HepG2 (cell line): ENCODE results near the gene KIAA1614. TPM values are rescaled to one million over a fixed set of nuclear protein-coding genes. Genes with fewer than 3 reads are reported as not detected.

ENCODE experiments used
- AHR ChIP-seq: IDR thresholded peaks from 2 replicates; pipeline ENCODE4 v1.6.1; 2018; ENCODE audit warnings: missing genetic modification reagents, missing compliant biosample characterization
- BORCS8-MEF2B ChIP-seq: sonication (generic); formaldehyde crosslinking; IDR thresholded peaks from 2 replicates; pipeline ENCODE4 v1.8.0; 2022; ENCODE audit warnings: mild to moderate bottlenecking, missing genetic modification reagents
- GMEB1 ChIP-seq: sonication (generic); formaldehyde crosslinking; IDR thresholded peaks from 2 replicates; pipeline ENCODE4 v1.5.1; 2020; ENCODE audit warnings: missing genetic modification reagents, mild to moderate bottlenecking, borderline replicate concordance
- HOXA9 ChIP-seq: sonication (generic); formaldehyde crosslinking; IDR thresholded peaks from 2 replicates; pipeline ENCODE4 v1.8.1; 2022; ENCODE audit warnings: missing genetic modification reagents, mild to moderate bottlenecking, moderate library complexity, borderline replicate concordance
- JDP2 ChIP-seq: sonication (generic); formaldehyde crosslinking; IDR thresholded peaks from 2 replicates; pipeline ENCODE4 v1.8.1; 2022; ENCODE audit warnings: missing genetic modification reagents, borderline replicate concordance
- MLLT10 ChIP-seq: sonication (generic); formaldehyde crosslinking; IDR thresholded peaks from 2 replicates; pipeline ENCODE4 v1.4.0; 2020; ENCODE audit warnings: missing genetic modification reagents
- NONO ChIP-seq, 2 experiments: fragments of 450-650 bp in 1 of 2; sonication (generic) in 1 of 2; formaldehyde crosslinking in 1 of 2; IDR thresholded peaks in 1 of 2; conservative IDR thresholded peaks in 1 of 2; 2 replicates each; pipeline versions ENCODE4 v1.6.1 to v1.8.0; 2017 to 2022; ENCODE audit warnings: mild to moderate bottlenecking in 1 of 2, missing genetic modification reagents in 1 of 2, moderate library complexity in 1 of 2
- SOX13 ChIP-seq, 3 experiments: fragments of 450-650 bp in 1 of 3; sonication (generic) in 1 of 3; formaldehyde crosslinking in 1 of 3; IDR thresholded peaks in 2 of 3; conservative IDR thresholded peaks in 1 of 3; 2 replicates each; pipeline versions ENCODE4 v1.5.0 to v1.6.1; 2016 to 2020; ENCODE audit warnings: antibody characterized with exemption in 1 of 3, mild to moderate bottlenecking in 1 of 3, missing compliant biosample characterization in 1 of 3, missing genetic modification reagents in 1 of 3, moderate library complexity in 1 of 3
- SP4 ChIP-seq: sonication (generic); formaldehyde crosslinking; IDR thresholded peaks from 2 replicates; pipeline ENCODE4 v1.8.1; 2023; ENCODE audit warnings: mild to moderate bottlenecking, missing genetic modification reagents
- ZC3H13 ChIP-seq: sonication (generic); formaldehyde crosslinking; IDR thresholded peaks from 2 replicates; pipeline ENCODE4 v1.8.1; 2023; ENCODE audit warnings: mild to moderate bottlenecking, missing genetic modification reagents, moderate library complexity
- ZNF292 ChIP-seq: sonication (generic); formaldehyde crosslinking; IDR thresholded peaks from 2 replicates; pipeline ENCODE4 v1.8.1; 2022; ENCODE audit warnings: mild to moderate bottlenecking, low read depth, missing genetic modification reagents, borderline replicate concordance
- ZNF350 ChIP-seq: sonication (generic); formaldehyde crosslinking; IDR thresholded peaks from 2 replicates; pipeline ENCODE4 v1.4.0; 2020; ENCODE audit warnings: mild to moderate bottlenecking, low read depth, missing genetic modification reagents, borderline replicate concordance
- ZNF605 ChIP-seq: sonication (generic); formaldehyde crosslinking; IDR thresholded peaks from 2 replicates; pipeline ENCODE4 v1.8.0; 2022; ENCODE audit warnings: mild to moderate bottlenecking, missing genetic modification reagents
- polyA plus RNA-seq, 8 experiments: library from polyadenylated mRNA; depleted of rRNA in 3 of 8; stranded (reverse) in 7 of 8; unstranded in 1 of 8; fragments of >200 nt; fragmentation: Illumina TruSeq in 4 of 8; extraction: Trizol in 4 of 8; gene quantifications; 2 replicates each; pipeline versions ENCODE4 v1.2.1 to v1.2.3, GENCODE V29; 2011 to 2016; ENCODE audit warnings: low read depth in 4 of 8, missing spikeins in 1 of 8, mixed read lengths in 1 of 8; ENCODE audit not compliant: insufficient read depth in 1 of 8
- total RNA-seq, 5 experiments: library from RNA; depleted of rRNA; stranded (reverse); fragments of >200 nt; fragmentation: Illumina TruSeq; extraction: Trizol; gene quantifications; 2 replicates each; pipeline ENCODE4 v1.2.3, GENCODE V29; 2016; ENCODE audit warnings: low read depth in 1 of 5
- TF ChIP-seq, protein P1 (sequence below): sonication (generic); formaldehyde crosslinking; IDR thresholded peaks from 2 replicates; pipeline ENCODE4 v1.5.1; 2020; ENCODE audit warnings: mild to moderate bottlenecking, missing genetic modification reagents, borderline replicate concordance
- TF ChIP-seq, protein P2 (sequence below): IDR thresholded peaks from 2 replicates; pipeline ENCODE4 v1.6.1; 2016
- TF ChIP-seq, protein P3 (sequence below): sonication (generic); formaldehyde crosslinking; IDR thresholded peaks from 2 replicates; pipeline ENCODE4 v1.9.0; 2022; ENCODE audit warnings: missing genetic modification reagents, mild to moderate bottlenecking, borderline replicate concordance
- TF ChIP-seq, protein P4 (sequence below): IDR thresholded peaks from 2 replicates; pipeline ENCODE4 v1.6.1; 2016; ENCODE audit warnings: mild to moderate bottlenecking, missing biosample characterization, missing genetic modification reagents

Gene KIAA1614
- total and polyA plus RNA-seq, 2 of the 13 experiments (the other 11 are each of a cell fraction or from before 2014, with no cell fraction given) = 0.15 to 0.77 TPM

DNA sequence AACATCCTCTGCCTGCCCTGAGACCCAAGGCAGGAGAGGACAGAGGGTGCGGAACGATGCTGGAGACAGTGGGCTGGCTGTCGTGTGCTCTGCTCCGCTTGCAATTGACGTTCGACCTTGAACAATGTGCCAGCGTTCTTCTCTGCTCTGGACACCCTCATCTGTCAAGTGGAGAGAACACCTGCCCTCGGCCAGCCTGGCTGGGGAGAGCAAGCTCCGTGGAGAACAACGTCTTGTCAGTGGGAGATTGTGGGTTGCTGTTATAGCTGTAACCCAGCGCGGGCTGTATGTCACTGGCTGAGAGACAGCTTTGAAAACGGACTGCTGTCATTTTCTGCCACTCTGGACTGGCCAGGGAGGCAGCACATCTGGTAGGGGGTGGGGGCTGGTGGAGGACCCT, 14.7 kb downstream of the KIAA1614 start (continued):
- TF ChIP-seq GMEB1 (CRISPR knock-in tag) = 0 out of 2 replicates have a peak, but pooled peaks have one; percentile 15
- peak; percentile 63; the same call in 1 of the 2 replicates for TF ChIP-seq ZNF605 (CRISPR knock-in tag)
- TF ChIP-seq MLLT10 (CRISPR knock-in tag) = no peak
- TF ChIP-seq HOXA9 = 0 out of 2 replicates have a peak, but pooled peaks have one; percentile 49
- TF ChIP-seq, protein P1, sequence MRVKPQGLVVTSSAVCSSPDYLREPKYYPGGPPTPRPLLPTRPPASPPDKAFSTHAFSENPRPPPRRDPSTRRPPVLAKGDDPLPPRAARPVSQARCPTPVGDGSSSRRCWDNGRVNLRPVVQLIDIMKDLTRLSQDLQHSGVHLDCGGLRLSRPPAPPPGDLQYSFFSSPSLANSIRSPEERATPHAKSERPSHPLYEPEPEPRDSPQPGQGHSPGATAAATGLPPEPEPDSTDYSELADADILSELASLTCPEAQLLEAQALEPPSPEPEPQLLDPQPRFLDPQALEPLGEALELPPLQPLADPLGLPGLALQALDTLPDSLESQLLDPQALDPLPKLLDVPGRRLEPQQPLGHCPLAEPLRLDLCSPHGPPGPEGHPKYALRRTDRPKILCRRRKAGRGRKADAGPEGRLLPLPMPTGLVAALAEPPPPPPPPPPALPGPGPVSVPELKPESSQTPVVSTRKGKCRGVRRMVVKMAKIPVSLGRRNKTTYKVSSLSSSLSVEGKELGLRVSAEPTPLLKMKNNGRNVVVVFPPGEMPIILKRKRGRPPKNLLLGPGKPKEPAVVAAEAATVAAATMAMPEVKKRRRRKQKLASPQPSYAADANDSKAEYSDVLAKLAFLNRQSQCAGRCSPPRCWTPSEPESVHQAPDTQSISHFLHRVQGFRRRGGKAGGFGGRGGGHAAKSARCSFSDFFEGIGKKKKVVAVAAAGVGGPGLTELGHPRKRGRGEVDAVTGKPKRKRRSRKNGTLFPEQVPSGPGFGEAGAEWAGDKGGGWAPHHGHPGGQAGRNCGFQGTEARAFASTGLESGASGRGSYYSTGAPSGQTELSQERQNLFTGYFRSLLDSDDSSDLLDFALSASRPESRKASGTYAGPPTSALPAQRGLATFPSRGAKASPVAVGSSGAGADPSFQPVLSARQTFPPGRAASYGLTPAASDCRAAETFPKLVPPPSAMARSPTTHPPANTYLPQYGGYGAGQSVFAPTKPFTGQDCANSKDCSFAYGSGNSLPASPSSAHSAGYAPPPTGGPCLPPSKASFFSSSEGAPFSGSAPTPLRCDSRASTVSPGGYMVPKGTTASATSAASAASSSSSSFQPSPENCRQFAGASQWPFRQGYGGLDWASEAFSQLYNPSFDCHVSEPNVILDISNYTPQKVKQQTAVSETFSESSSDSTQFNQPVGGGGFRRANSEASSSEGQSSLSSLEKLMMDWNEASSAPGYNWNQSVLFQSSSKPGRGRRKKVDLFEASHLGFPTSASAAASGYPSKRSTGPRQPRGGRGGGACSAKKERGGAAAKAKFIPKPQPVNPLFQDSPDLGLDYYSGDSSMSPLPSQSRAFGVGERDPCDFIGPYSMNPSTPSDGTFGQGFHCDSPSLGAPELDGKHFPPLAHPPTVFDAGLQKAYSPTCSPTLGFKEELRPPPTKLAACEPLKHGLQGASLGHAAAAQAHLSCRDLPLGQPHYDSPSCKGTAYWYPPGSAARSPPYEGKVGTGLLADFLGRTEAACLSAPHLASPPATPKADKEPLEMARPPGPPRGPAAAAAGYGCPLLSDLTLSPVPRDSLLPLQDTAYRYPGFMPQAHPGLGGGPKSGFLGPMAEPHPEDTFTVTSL (CRISPR knock-in tag) = no peak
- TF ChIP-seq NONO (IDR thresholded peaks at IDR 0.05) = no peak
- 0 out of 2 replicates have a peak, but pooled peaks have one; percentile 50 for TF ChIP-seq NONO (CRISPR knock-in tag; conservative IDR thresholded peaks at IDR 0.05)
- TF ChIP-seq BORCS8-MEF2B (CRISPR knock-in tag) = no peak
- TF ChIP-seq SOX13 (IDR thresholded peaks at IDR 0.05) = no peak
- peak in 1 of 2 experiments; percentile 21; a peak in 1 of 4 replicates for TF ChIP-seq SOX13 (CRISPR knock-in tag; conservative IDR thresholded peaks at IDR 0.05 in 1 of 2, IDR thresholded peaks at IDR 0.05 in 1 of 2)
- TF ChIP-seq SP4 (CRISPR knock-in tag) = no peak
- TF ChIP-seq ZNF350 = no peak
- TF ChIP-seq, protein P2, sequence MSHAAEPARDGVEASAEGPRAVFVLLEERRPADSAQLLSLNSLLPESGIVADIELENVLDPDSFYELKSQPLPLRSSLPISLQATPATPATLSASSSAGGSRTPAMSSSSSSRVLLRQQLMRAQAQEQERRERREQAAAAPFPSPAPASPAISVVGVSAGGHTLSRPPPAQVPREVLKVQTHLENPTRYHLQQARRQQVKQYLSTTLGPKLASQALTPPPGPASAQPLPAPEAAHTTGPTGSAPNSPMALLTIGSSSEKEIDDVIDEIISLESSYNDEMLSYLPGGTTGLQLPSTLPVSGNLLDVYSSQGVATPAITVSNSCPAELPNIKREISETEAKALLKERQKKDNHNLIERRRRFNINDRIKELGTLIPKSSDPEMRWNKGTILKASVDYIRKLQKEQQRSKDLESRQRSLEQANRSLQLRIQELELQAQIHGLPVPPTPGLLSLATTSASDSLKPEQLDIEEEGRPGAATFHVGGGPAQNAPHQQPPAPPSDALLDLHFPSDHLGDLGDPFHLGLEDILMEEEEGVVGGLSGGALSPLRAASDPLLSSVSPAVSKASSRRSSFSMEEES = no peak
- TF ChIP-seq, protein P3, sequence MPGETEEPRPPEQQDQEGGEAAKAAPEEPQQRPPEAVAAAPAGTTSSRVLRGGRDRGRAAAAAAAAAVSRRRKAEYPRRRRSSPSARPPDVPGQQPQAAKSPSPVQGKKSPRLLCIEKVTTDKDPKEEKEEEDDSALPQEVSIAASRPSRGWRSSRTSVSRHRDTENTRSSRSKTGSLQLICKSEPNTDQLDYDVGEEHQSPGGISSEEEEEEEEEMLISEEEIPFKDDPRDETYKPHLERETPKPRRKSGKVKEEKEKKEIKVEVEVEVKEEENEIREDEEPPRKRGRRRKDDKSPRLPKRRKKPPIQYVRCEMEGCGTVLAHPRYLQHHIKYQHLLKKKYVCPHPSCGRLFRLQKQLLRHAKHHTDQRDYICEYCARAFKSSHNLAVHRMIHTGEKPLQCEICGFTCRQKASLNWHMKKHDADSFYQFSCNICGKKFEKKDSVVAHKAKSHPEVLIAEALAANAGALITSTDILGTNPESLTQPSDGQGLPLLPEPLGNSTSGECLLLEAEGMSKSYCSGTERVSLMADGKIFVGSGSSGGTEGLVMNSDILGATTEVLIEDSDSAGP (CRISPR knock-in tag) = peak; percentile 29; the same call in 1 of the 2 replicates
- TF ChIP-seq AHR (CRISPR knock-in tag) = no peak
- TF ChIP-seq, protein P4, sequence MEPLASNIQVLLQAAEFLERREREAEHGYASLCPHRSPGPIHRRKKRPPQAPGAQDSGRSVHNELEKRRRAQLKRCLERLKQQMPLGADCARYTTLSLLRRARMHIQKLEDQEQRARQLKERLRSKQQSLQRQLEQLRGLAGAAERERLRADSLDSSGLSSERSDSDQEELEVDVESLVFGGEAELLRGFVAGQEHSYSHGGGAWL (CRISPR knock-in tag) = 0 out of 2 replicates have a peak, but pooled peaks have one; percentile 41
- TF ChIP-seq JDP2 (CRISPR knock-in tag) = no peak
- TF ChIP-seq ZNF292 (CRISPR knock-in tag) = peak; percentile 30; the same call in 1 of the 2 replicates
- TF ChIP-seq ZC3H13 (CRISPR knock-in tag) = no peak
